Measurements from ENCODE around the gene DNAAF5. TPM values are rescaled to one million over a fixed set of nuclear protein-coding genes. Genes with fewer than 3 reads are reported as not detected.

Gene DNAAF5
- total and polyA plus RNA-seq, 2 of the 13 experiments (the other 11 are each of a cell fraction or from before 2014, with no cell fraction given): 11.9 to 21.5 TPM

GRCh38 chr7:726084-726853 is at the start of gene DNAAF5 (continued):
- TF ChIP-seq STAT6 (CRISPR knock-in tag; IDR thresholded peaks at IDR 0.05; ENCODE audit: borderline replicate concordance): 0 out of 2 replicates have a peak, but pooled peaks have one; percentile 69
- TF ChIP-seq SAP130 (CRISPR knock-in tag; IDR thresholded peaks at IDR 0.05; ENCODE audit: low read depth): peak; percentile 99
- TF ChIP-seq EEA1 (CRISPR knock-in tag; IDR thresholded peaks at IDR 0.05; ENCODE audit: borderline replicate concordance): 0 out of 2 replicates have a peak, but pooled peaks have one; percentile 52
- TF ChIP-seq MTA1 (CRISPR knock-in tag; IDR thresholded peaks at IDR 0.05; ENCODE audit: borderline replicate concordance): peak; percentile 59; the same call in 1 of the 2 replicates
- TF ChIP-seq ZNF513 (CRISPR knock-in tag; conservative IDR thresholded peaks at IDR 0.05): no peak
- 0 out of 2 replicates have a peak, but pooled peaks have one; percentile 56 for TF ChIP-seq KDM1A (CRISPR knock-in tag; IDR thresholded peaks at IDR 0.05)
- peak in 1 of 2 experiments; percentile 71; a peak in 2 of 4 replicates for TF ChIP-seq HMGXB4 (CRISPR knock-in tag; IDR thresholded peaks at IDR 0.05; ENCODE audit: borderline replicate concordance in 1 of 2, low read depth in 1 of 2)
- 0 out of 2 replicates have a peak, but pooled peaks have one; percentile 66 for TF ChIP-seq ZNF678 (CRISPR knock-in tag; IDR thresholded peaks at IDR 0.05)
- peak; percentile 86 for TF ChIP-seq TARDBP (CRISPR knock-in tag; IDR thresholded peaks at IDR 0.05)
- TF ChIP-seq SRF (IDR thresholded peaks at IDR 0.05; ENCODE audit: low read depth, low read length): no peak
- TF ChIP-seq ZSCAN9 (CRISPR knock-in tag; IDR thresholded peaks at IDR 0.05; ENCODE audit: borderline replicate concordance): no peak
- TF ChIP-seq CEBPB (IDR thresholded peaks at IDR 0.05; ENCODE audit: borderline replicate concordance, low read depth, low read length): no peak
- peak; percentile 27; the same call in 1 of the 2 replicates for TF ChIP-seq ARID5B (CRISPR knock-in tag; IDR thresholded peaks at IDR 0.05)
- peak; percentile 88 for TF ChIP-seq KMT2B (CRISPR knock-in tag; IDR thresholded peaks at IDR 0.05)
- TF ChIP-seq ELF1 (CRISPR knock-in tag; IDR thresholded peaks at IDR 0.05): peak; percentile 87
- peak; percentile 89 for TF ChIP-seq PATZ1 (CRISPR knock-in tag; IDR thresholded peaks at IDR 0.05)

All from HepG2 (cell line).